Spinal cord (tissue), 10 donors: Measurements from ENCODE around the gene SEMA4A. TPM values are rescaled to one million over a fixed set of nuclear protein-coding genes. Genes with fewer than 3 reads are reported as not detected.
A peak's percentile ranks its signal among the peaks of the same experiment; 100 is the strongest.
"Not testable (repeated sequence)": the region's sequence is repeated elsewhere in the genome, so short reads cannot be mapped to it uniquely, and the experiment has no call there.

Experiments used
- DNase-seq, 6 donors: peaks; one replicate each; pipeline versions ENCODE4 v3.0.0 to v3.0.0-alpha.2; 2013 to 2015; ENCODE audit warnings: low spot score in 6 of 6, low read depth in 4 of 6
- H3K27ac ChIP-seq: one replicate; pipeline ENCODE4 v1.5.1; 2013; ENCODE audit warnings: low read depth, low read length, control low read depth
- H3K27me3 ChIP-seq: one replicate; pipeline ENCODE4 v1.6.1; 2013; ENCODE audit warnings: low read length; ENCODE audit not compliant: control insufficient read depth, insufficient read depth
- H3K36me3 ChIP-seq: one replicate; pipeline ENCODE4 v1.6.1; 2013; ENCODE audit warnings: low read length; ENCODE audit not compliant: control insufficient read depth, insufficient read depth
- H3K4me1 ChIP-seq: one replicate; pipeline ENCODE4 v1.6.1; 2013; ENCODE audit warnings: low read length; ENCODE audit not compliant: control insufficient read depth, insufficient read depth
- H3K4me3 ChIP-seq: one replicate; pipeline ENCODE4 v1.5.1; 2013; ENCODE audit warnings: low read depth, low read length, control low read depth
- H3K9me3 ChIP-seq: one replicate; pipeline ENCODE4 v1.6.1; 2013; ENCODE audit warnings: low read length; ENCODE audit not compliant: control insufficient read depth, insufficient read depth
- WGBS: methylation state at CpG from one replicate; pipeline ENCODE4 v1.1.5; 2013; ENCODE audit warnings: missing lambda C conversion rate; ENCODE audit not compliant: insufficient coverage; 5-methylcytosine and 5-hydroxymethylcytosine counted together
- polyA plus RNA-seq, 2 donors: library from polyadenylated mRNA; unstranded; fragments of 120-200 nt; gene quantifications; one replicate each; pipeline ENCODE4 v1.2.1, GENCODE V29; 2013; ENCODE audit not compliant: insufficient read length in 2 of 2
- total RNA-seq, 2 donors: library from RNA; depleted of rRNA in 1 of 2; stranded (reverse); fragments of 120-200 nt in 1 of 2; fragments of >200 nt in 1 of 2; gene quantifications; one replicate each; pipeline versions ENCODE4 v1.2.3 to v1.2.4, GENCODE V29; 2013 to 2014
- donor health status: healthy.

Gene SEMA4A
- total and polyA plus RNA-seq, 4 donors, result 8.2 to 42.0 (median 24.0) TPM

GRCh38 chr1:156124557-156125483 lies 28.6 kb upstream of the SEMA4A start:
- Histone ChIP-seq H3K4me3 (no peak overlapping the region), H3K4me1 (peaks cover 94% of the 10 kb centered on the region), H3K9me3 (no peaks in the 10 kb centered on the region), H3K27ac (peak overlapping the region; percentile 95), H3K27me3 (no peaks in the 10 kb centered on the region), H3K36me3 (peaks cover 27% of the 10 kb centered on the region)
- DNase-seq, result no peak
- 86% methylated on average over 14 of the region's 17 CpGs for WGBS

GRCh38 chr1:156125544-156125943 lies 27.8 kb upstream of the SEMA4A start:
- DNase-seq, H3K9me3 ChIP-seq, H3K27me3 ChIP-seq, H3K4me3 ChIP-seq: not testable (repeated sequence)
- Histone ChIP-seq H3K36me3 (peaks cover 29% of the 10 kb centered on the region), H3K4me1 (peaks cover 95% of the 10 kb centered on the region), H3K27ac (peak overlapping the region; percentile 95)
- WGBS, result 100% methylated on average over 3 of the region's 10 CpGs

- H3K9me3 ChIP-seq, result no peaks in the 10 kb centered on the region
- 41% methylated on average over 11 of the region's 11 CpGs for WGBS
- peaks cover 32% of the 10 kb centered on the region for H3K36me3 ChIP-seq
- H3K4me3 ChIP-seq, result no peak overlapping the region
- H3K27ac ChIP-seq, result peak overlapping the region; percentile 95
- no peaks in the 10 kb centered on the region for H3K27me3 ChIP-seq
- peaks cover 90% of the 10 kb centered on the region for H3K4me1 ChIP-seq
- DNase-seq, result peak in 2 of 6 donors; percentile 42 to 82
Measured at GRCh38 chr1:156126043-156126629, 27.2 kb upstream of the SEMA4A start.

GRCh38 chr1:156126630-156127534 lies 26.5 kb upstream of the SEMA4A start:
- H3K9me3 ChIP-seq, result no peaks in the 10 kb centered on the region
- WGBS, result 88% methylated on average over 11 of the region's 15 CpGs
- no peak overlapping the region for H3K4me3 ChIP-seq
- DNase-seq, result no peak
- H3K27ac ChIP-seq, result peak overlapping the region; percentile 95
- peaks cover 38% of the 10 kb centered on the region for H3K36me3 ChIP-seq
- no peaks in the 10 kb centered on the region for H3K27me3 ChIP-seq
- peaks cover 83% of the 10 kb centered on the region for H3K4me1 ChIP-seq

GRCh38 chr1:156128308-156128653 lies 25.1 kb upstream of the SEMA4A start:
- no peak overlapping the region for H3K4me3 ChIP-seq

GRCh38 chr1:156128654-156129597 lies 24.5 kb upstream of the SEMA4A start:
- H3K4me1 ChIP-seq, result peaks cover 64% of the 10 kb centered on the region
- no peaks in the 10 kb centered on the region for H3K27me3 ChIP-seq
- H3K27ac ChIP-seq, result peak overlapping the region; percentile 95
- H3K9me3 ChIP-seq, result no peaks in the 10 kb centered on the region
- peaks cover 52% of the 10 kb centered on the region for H3K36me3 ChIP-seq
- DNase-seq, result peak in 1 of 6 donors; percentile 72
- 45% methylated on average over 4 of the region's 8 CpGs for WGBS
- peak overlapping the region; percentile 6 for H3K4me3 ChIP-seq

More at GRCh38 chr1:156128308-156128653, 25.1 kb upstream of the SEMA4A start:
- 62% methylated on average over 1 of the region's 2 CpGs for WGBS
- peaks cover 49% of the 10 kb centered on the region for H3K36me3 ChIP-seq
- DNase-seq, result no peak
- H3K27me3 ChIP-seq, result no peaks in the 10 kb centered on the region
- peak overlapping the region; percentile 95 for H3K27ac ChIP-seq
- H3K4me1 ChIP-seq, result peaks cover 70% of the 10 kb centered on the region
- H3K9me3 ChIP-seq, result no peaks in the 10 kb centered on the region

- no peaks in the 10 kb centered on the region for H3K9me3 ChIP-seq
- H3K4me3 ChIP-seq, result no peak overlapping the region
- H3K27me3 ChIP-seq, result no peaks in the 10 kb centered on the region
- H3K36me3 ChIP-seq, result peaks cover 63% of the 10 kb centered on the region
- H3K27ac ChIP-seq, result peak overlapping the region; percentile 95
- WGBS, result 39% methylated on average over 6 of the region's 7 CpGs
- peaks cover 54% of the 10 kb centered on the region for H3K4me1 ChIP-seq
- peak in 2 of 6 donors; percentile 63 to 86 for DNase-seq
Measured at GRCh38 chr1:156129687-156130577, 23.5 kb upstream of the SEMA4A start.

GRCh38 chr1:156130578-156130942 lies 22.8 kb upstream of the SEMA4A start:
- peak overlapping the region; percentile 95 for H3K27ac ChIP-seq
- no peak for DNase-seq
- peaks cover 48% of the 10 kb centered on the region for H3K4me1 ChIP-seq
- no peak overlapping the region for H3K4me3 ChIP-seq
- no peaks in the 10 kb centered on the region for H3K27me3 ChIP-seq
- no peaks in the 10 kb centered on the region for H3K9me3 ChIP-seq
- peaks cover 69% of the 10 kb centered on the region for H3K36me3 ChIP-seq
- WGBS, result 89% methylated on average over 6 of the region's 6 CpGs
